ENCODE data around the gene RASA3. TPM values are rescaled to one million over a fixed set of nuclear protein-coding genes. Genes with fewer than 3 reads are reported as not detected.
"Not testable (repeated sequence)": the region's sequence is repeated elsewhere in the genome, so short reads cannot be mapped to it uniquely, and the experiment has no call there.

Gene RASA3
- total RNA-seq, 3 donors from 2014 or later = 7.9 to 19.0 (median 8.4) TPM

DNA sequence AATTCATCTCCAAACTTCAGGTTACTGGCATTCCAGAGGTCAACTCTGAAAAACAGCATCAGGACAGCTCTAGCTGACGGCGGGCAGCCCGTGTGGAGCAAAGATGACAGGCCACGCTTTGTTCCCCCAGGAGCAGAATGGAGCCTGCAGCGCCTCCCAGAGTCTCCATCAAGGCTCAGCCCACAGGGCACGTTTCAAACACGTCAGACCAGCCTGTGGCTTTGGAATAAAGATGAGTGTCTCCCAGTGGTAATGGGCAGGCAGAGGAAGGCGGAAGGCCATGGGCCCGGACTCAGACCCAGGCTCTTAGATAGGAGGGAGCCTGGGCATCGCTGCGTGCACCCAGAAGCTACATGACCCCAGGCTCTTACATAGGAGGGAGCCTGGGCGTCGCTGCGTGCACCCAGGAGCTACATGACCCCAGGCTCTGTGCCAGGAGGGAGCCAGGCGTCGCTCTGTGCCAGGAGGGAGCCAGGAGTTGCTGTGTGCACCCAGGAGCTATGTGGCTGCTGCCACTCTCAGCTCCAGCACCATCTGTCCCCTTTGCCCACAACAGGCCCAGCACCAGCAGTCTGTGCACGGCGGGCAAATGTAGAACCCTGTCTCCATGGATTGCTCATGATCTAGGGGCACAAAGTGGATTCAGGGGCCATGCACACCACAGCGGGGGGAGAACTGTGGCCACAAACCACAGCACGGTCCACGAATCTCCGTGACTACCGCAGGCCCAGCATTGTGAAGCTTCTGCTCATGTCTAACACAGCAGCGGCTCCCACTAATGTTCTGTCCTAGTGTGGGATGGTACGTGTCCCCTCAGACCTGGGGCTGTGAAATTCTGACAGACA is 110.7 kb downstream of the RASA3 start:
- TF ChIP-seq, protein P1, sequence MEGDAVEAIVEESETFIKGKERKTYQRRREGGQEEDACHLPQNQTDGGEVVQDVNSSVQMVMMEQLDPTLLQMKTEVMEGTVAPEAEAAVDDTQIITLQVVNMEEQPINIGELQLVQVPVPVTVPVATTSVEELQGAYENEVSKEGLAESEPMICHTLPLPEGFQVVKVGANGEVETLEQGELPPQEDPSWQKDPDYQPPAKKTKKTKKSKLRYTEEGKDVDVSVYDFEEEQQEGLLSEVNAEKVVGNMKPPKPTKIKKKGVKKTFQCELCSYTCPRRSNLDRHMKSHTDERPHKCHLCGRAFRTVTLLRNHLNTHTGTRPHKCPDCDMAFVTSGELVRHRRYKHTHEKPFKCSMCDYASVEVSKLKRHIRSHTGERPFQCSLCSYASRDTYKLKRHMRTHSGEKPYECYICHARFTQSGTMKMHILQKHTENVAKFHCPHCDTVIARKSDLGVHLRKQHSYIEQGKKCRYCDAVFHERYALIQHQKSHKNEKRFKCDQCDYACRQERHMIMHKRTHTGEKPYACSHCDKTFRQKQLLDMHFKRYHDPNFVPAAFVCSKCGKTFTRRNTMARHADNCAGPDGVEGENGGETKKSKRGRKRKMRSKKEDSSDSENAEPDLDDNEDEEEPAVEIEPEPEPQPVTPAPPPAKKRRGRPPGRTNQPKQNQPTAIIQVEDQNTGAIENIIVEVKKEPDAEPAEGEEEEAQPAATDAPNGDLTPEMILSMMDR (IDR thresholded peaks at IDR 0.05) = no peak
- no peak for DNase-seq
- ATAC-seq = no peak
- Histone ChIP-seq H3K9me3 (no peaks in the 10 kb centered on the region), H3K4me1 (ENCODE audit: low read depth) (no peaks in the 10 kb centered on the region), H3K4me3 (no peak overlapping the region), H3K36me3 (ENCODE audit: low read depth) (no peaks in the 10 kb centered on the region)
- intact Hi-C loops (cut with DNase I, micrococcal nuclease) = no loop called here

DNA sequence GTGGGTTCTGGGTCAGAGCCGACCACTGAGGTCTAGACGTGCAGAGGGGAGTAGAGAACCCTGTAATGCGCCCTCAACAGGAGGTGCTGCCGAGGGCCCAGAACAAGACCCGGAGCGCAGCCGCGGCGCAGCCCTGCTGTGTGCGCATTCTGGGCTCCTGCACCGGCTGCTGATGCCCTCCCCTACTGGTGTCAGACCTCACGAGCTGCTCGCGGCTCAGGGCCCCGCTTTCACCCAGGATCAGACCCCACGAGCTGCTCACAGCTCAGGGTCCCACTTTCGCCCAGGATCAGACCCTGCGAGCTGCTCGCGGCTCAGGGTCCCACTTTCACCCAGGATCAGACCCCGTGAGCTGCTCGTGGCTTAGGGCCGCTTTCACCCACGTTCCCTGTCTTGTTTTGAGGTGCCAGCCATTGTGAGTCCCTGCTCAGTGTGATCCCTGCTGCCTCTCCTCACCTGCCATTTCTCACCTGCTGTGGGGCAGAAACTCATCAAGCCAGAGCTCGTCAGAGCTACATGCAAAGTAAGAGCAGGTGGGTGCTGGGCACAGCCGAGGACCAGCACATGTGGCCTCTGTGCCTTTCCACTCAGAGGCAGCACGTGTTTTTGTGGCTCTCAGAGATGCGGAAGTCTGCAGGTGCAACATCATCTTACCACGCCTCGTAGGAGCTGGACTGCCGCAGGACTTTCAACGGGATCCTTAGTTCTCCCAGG is 111.5 kb downstream of the RASA3 start:
- no peaks in the 10 kb centered on the region for H3K4me1 ChIP-seq (ENCODE audit: low read depth)
- H3K4me3 ChIP-seq = no peak overlapping the region
- H3K9me3 ChIP-seq = no peaks in the 10 kb centered on the region
- intact Hi-C loops (cut with DNase I, micrococcal nuclease) = no loop called here
- TF ChIP-seq, protein P1 (IDR thresholded peaks at IDR 0.05) = no peak
- no peak for ATAC-seq
- no peaks in the 10 kb centered on the region for H3K36me3 ChIP-seq (ENCODE audit: low read depth)
- no peak for DNase-seq

DNA sequence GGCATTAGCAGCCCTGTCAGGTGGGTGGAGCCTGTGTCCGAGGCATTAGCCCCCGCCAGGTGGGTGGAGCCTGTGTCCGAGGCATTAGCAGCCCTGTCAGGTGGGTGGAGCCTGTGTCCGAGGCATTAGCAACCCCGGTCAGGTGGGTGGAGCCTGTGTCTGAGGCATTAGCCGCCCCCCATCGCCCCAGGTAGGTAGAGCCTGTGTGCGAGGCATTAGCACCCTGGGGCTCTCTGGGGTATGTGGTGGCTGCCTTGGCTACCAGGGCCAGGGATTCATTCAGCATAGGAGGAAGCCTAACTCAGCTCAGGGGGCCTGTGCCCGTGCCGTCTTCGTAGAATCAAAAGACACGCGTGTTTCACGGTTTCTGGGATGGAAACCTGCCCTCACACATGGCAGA is 112.3 kb downstream of the RASA3 start:
- ATAC-seq; DNase-seq; H3K36me3 ChIP-seq (ENCODE audit: low read depth): not testable (repeated sequence)

DNA sequence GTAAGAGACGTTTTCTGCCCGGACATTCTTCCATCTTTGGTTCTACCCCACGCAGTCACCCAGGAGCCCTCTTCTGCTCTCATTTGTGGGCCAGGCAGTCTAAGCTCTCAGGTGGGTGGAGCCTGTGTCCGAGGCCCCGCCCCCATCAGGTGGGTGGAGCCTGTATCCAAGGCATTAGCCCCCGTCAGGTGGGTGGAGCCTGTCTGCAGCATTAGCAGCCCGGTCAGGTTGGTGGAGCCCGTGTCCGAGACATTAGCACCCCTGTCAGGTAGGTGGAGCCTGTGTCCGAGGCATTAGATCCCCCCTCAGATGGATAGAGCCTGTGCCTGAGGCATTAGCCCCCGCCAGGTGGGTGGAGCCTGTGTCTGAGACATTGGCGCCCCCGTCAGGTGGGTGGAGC is 113.1 kb downstream of the RASA3 start:
- H3K36me3 ChIP-seq (ENCODE audit: low read depth) = no peaks in the 10 kb centered on the region
- DNase-seq (no peak), ATAC-seq (no peak)
- H3K9me3 ChIP-seq = no peaks in the 10 kb centered on the region
- no peak overlapping the region for H3K4me3 ChIP-seq
- no peaks in the 10 kb centered on the region for H3K4me1 ChIP-seq (ENCODE audit: low read depth)
- intact Hi-C loops (cut with DNase I, micrococcal nuclease) = no loop called here
- TF ChIP-seq, protein P1 (IDR thresholded peaks at IDR 0.05) = no peak

More for the DNA sequence above, 112.3 kb downstream of the RASA3 start:
- H3K4me3 ChIP-seq; intact Hi-C loops (cut with DNase I, micrococcal nuclease); H3K9me3 ChIP-seq; H3K4me1 ChIP-seq (ENCODE audit: low read depth): not testable (repeated sequence)

DNA sequence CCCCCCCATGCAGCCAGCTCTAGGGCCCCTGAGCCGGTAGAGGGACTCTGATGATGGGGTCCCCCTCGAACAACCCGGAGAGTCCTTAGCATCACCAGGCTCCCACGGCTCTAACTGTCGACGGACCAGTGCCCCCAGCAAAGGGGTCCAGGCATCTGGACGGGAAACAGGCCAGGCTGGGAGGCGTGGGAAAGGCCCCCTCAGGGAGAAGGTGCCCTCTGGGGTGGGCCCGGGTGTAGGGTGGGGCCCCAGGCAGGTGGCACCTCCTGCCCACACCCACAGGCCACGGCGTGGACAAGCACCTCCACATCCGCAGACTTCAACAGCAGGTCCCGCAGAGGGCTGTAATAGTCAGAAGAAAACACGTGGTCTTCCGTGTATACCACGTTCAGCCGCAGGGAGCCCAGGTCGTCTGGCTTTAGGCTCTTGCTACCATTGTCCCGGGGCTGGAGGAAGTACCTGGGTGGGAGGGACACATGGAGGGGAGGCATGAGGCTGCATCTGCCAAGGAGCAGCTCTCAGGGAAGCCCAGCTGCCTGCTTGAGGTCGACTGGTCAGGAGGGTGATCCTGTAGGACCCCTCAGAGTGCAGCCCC is 113.9 kb downstream of the RASA3 start:
- ATAC-seq = no peak
- Histone ChIP-seq H3K4me3 (no peak overlapping the region), H3K36me3 (ENCODE audit: low read depth) (no peaks in the 10 kb centered on the region), H3K4me1 (ENCODE audit: low read depth) (no peaks in the 10 kb centered on the region), H3K9me3 (no peaks in the 10 kb centered on the region)
- intact Hi-C loops (cut with DNase I, micrococcal nuclease) = no loop called here
- no peak for DNase-seq
- TF ChIP-seq, protein P1 (IDR thresholded peaks at IDR 0.05) = no peak

DNA sequence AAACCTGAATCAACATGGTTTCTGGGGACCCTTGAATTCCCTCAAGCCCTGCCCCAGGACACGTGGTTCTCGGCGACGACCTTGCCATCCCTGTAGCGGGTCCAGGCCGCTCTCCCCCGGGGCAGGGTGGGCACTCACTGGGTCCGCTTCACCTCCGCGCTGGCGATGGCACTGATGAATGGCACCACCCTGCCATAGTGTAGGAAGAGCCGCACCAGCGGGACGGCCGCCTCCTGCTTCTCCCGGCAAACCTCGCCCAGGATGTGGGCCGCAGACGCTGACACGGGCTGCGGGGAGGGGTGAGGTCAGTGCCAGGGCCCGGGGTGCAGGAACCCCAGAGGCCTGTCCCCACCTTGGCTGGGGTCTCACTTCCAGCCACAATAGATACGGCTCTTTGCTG is 114.5 kb downstream of the RASA3 start:
- Histone ChIP-seq H3K4me3 (no peak overlapping the region), H3K36me3 (ENCODE audit: low read depth) (no peaks in the 10 kb centered on the region), H3K9me3 (no peaks in the 10 kb centered on the region), H3K4me1 (ENCODE audit: low read depth) (no peaks in the 10 kb centered on the region)
- DNase-seq (no peak), ATAC-seq (no peak)
- intact Hi-C loops (cut with DNase I, micrococcal nuclease) = no loop called here
- TF ChIP-seq, protein P1 (IDR thresholded peaks at IDR 0.05) = no peak

All from mucosa of descending colon (tissue), 3 donors.